ELF-1 (cell line): ENCODE measurements around the gene FUNDC2.
A peak's percentile ranks its signal among the peaks of the same experiment; 100 is the strongest.

Experiments used
- DNase-seq: peaks from one replicate; pipeline ENCODE4 v3.0.0-alpha.2; 2016; ENCODE audit warnings: low read depth, low spot score

Gene FUNDC2

DNA sequence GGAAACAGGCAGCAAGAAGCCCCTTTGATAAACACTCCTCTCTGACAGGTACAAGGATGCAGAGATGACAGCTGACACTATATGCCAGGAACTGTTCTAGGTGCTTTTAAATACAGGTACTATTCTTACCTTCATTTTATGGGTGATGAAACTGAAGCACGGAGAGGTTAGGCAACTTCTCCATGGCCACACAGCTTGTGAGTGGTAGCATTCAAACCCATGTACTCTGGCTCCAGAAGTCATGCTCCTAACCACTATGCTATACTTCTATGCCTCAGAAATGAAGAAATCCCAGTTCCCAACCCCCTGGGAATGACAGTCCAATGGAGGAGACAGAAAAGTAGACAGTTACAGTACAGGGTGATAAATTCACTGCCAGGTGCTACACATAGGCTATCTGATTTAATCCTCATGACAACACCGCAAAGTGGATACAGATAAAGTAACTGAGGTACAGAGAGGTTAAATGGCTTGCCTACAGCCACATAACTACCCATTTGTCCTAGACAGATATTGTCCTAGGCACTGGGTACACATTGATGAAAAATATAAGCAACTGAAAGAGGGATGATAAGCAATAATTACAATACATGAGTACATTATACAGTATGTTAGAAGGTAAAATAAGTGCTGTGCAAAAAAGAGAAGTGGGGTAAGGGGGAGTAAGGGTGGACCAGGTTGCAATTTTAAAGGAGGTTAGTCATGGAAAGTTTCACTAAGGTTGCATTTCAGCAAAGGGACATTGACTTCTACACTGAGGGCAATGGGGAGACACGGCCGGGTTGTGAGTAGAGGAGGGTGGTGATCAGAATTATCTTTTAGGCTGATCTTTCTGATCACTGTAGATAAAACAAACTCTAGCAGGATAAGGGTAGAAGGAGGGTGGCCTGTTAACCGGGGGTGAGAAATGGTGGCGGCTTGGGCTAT is 2.5 kb upstream of the FUNDC2 start:
- no peak for DNase-seq

DNA sequence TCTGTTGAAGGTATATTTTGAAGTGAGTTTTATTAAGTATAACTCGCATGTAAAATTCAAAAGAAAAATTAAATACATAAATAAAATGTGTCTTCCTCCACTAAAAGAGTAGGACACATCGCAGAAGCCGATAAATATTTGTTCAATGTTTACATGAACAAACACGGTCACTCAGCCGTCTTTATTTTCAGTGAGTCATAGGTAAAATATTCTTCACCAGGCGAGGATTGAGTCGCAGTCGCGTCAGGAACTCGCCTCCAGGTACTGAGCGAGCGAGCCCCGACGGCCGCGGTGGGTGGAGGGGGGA is 271 bp upstream of the FUNDC2 start:
- DNase-seq, result no peak

DNA sequence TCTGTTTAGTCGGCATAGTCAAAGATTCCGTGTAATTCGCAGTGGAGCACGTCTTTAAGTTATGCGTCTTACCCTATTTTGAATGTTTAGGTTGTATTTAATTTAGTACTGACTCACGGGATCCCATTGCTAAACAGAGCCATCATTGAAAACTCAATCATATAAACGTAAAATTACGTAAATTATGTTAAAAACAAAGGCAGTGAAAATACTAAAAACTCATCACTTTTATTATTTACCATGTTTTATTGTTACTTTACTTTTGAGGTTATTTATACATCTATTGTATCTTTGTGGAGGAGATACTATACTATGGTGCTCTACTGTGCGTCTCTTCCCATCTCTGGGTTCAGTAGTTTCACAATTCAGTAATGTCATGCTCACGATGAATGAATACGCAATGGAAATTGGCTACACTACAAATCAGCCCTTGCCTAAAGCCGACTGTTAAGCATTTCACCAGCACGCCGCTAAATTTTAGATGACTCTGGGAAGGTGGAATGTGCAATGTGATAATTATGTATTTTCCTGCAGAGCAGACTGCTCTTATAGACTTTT is 944 bp downstream of the FUNDC2 start:
- DNase-seq, result peak; percentile 4

DNA sequence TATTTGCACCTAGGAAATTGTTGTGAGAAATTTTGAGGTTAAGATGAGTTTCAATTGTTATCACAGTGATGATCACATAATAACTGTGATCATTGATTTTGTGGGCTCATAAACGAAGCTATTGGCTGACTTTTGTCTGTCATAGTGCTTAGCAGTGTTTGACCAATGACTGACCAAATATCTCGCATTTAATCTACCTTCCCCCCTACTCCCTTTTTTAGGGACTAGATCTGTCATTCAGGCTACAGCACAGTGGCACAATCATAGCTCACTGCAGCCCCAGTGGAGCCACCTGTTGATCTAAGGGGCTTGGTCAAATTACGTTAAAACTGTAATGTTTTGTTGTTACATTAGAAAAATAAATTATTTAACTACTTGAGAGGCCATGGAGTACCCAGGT is 1.5 kb downstream of the FUNDC2 start:
- DNase-seq, result no peak

DNA sequence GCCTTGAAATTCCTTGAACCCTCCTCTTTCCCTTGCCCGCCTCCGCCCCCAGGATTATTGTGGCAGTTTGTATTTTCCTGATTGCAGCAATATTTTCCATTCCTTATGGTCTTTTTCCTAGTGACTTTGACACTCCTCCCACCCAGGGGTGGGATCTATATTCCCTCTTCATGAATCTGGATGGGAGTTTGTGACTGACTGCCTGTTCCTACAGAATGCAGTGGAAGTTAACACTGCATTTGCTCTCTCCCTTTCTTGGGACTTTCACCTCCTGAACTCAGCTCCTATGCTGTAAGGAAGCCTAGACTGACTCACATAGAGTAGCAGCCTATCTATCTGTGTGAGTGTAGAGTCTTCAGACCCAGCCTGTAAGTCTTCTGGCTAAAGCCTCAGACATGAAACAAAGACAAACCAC is 2.2 kb downstream of the FUNDC2 start:
- DNase-seq, result no peak

DNA sequence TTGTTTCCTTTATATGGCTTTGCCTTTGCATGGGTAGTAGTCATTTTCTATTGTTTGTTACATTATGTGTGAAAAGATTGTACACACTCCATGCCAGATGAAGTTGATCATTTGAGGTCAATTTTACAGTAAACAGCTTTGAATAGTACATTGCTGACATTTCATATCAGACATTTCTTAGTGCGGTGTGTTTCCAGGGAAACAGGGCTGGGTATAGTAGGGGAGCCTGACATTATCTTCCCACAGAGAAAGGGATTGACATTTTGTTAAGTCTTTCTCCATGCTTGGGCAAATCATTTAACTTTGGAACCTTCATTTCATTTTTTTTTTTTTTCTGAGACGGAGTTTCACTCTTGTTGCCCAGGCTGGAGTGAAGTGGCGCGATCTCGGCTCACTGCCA is 5.0 kb downstream of the FUNDC2 start:
- no peak for DNase-seq

DNA sequence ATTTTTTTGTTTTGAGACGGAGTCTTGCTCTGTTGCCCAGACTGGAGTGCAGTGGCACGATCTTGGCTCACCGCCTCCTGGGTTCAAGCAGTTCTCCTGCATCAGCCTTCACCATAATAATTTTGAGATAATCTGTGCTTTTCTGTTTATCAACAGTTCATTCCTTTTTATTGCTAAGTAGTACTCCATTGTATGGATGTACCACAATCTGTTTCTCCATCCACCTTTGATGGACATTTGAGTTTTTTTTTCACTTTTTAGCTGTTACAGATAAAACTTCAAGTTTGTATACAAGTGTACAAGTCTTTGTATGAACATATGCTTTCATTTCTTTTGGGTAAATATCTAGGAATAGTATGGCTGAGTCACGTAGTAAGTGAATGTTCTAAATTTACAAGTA is 9.0 kb downstream of the FUNDC2 start:
- DNase-seq, result no peak

DNA sequence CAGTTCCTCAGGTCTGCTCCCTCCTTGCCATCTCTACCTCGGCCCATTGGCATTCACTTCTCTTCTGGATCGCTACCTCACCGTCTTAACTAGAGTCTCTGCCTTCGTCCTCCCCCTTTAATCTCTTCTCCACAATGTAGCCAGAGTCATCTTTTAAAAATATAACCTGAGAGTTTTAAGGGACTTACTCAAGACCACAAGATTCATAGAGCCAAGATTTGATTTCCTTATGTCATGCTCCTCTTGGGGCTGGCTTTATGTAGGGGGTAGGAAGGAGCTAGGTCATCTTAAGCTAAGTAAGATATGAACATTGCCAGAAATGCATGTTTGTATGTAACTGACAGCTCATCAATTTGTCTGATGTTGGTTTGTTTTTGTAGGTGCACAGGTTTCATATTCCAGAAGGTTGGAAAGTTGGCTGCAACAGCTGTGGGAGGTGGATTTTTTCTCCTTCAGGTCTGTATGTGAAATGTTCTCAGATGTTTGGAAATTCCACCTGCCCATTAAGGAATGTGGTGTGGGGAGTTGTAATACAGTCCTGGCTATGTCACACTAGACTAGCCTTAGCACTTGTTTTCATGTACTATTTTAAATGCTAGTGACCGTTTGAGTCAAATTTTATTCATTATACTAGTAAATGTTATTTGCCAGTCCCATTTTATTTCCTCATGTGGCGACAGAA is 19.6 kb downstream of the FUNDC2 start:
- no peak for DNase-seq

DNA sequence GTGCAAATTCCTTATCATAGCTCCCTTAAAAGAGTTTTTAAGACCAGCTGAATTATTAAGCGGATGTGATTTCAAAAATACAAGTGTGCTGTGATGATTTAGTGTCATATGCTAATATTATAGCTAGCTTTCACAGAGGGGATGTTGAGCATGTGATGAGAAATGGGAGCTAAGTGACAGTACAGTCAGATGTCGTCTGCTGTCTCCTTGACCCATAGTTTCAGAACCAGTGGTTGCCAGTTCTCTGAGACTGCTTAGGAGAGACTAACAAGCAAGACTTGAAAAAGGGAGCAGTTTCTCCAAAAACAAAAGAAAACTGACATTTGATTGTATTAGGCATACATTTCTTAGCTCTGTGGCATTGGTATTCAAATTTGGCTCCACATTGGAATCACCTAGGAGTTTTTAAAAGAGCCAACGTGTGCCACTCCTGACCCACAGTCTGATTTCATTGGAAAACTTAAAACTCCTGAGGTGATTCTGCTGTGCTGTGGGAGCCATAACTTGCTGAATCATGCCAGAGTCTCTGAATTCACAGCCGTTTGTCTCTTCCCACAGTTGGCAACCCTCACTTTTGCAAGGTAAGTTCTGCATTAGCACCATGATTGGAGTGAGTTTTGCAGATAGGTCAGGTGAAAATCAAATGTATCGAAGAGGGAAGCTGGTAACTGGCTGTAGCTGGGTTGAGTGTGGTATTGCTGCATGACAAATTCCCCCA is 20.3 kb downstream of the FUNDC2 start:
- DNase-seq, result no peak

DNA sequence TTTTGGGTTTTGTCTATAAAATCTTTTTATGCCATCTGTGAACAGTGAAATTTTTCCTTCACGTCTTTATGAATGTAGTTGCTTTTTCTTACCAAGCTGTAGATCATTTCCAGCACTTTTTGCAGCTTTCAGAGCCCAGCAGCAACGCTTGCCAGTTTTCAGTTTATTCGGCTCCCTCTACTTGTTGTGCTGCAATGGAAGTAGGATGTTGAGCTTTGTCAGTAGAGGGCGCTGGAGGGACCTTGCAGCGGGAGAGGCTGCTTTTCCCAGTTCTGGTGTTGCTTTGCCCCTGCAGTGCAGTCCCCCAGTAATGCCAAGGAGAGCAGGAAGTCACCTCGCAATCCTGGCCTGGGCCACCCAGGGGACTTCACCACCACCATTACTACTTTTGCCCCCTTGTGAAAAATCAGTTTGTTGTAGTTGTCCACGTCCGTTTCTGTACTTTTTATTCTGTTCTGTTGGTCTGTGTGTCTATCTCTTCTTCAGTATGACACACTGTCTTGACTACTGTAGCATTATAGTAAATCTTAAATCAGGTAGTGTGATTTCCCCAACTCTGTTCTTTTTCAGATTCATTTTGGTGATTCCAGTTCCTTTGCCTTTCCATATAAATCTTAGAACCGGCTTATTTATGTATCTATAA is 22.5 kb downstream of the FUNDC2 start:
- DNase-seq, result peak; percentile 81

DNA sequence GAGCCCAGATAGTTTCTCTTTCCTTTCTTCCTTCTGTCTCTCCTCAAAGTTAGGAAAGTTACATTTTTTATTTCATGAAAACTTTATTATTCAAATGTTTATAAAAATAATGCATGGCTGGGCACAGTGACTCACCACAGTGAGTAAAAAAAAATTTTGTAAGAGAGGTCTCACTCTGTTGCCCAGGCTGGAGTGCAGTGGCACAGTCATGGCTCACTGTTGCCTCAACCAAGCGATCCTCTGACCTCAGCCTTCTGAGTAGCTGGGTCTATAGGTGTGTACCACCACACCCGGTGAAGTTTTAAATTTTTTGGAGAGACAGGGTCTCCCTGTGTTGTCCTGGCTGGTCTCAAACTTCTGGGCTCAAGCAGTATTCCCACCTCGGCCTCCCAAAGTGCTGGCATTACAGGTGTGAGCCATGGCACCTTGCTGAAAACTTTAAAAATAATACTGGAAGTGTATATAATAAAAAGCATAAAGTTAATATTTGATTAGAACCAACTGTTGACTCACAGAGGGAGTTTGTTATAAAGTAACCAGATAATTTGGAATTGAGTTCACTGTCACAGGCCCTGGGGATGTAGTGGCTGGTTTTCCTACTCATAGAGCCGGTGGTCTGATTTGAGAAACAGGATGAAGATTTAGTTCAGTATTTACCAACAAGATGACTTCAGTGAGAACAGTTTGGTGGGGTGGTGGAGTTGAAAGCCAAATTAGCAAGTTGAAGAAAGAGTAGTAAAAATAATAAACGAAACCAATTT is 26.3 kb downstream of the FUNDC2 start:
- no peak for DNase-seq

DNA sequence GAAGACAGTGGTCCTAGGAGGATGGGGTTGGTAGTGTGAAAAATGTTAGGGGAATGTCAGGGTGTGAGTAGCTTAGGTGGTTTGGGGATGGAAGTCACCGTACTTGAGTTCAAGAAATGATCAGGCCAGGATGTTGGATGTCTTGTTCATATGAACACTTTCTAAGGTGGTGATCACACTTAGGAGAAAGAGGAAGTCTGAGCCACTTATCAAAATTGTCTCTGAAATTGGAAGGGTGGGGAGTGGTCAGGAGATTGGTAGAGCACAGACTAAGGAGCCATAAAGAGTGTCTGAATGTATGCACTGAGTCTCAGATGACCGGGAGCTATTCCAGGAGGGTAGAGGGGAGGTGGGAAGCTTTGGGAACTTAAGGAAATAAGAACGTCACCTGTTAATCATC is 27.0 kb downstream of the FUNDC2 start:
- DNase-seq, result no peak

DNA sequence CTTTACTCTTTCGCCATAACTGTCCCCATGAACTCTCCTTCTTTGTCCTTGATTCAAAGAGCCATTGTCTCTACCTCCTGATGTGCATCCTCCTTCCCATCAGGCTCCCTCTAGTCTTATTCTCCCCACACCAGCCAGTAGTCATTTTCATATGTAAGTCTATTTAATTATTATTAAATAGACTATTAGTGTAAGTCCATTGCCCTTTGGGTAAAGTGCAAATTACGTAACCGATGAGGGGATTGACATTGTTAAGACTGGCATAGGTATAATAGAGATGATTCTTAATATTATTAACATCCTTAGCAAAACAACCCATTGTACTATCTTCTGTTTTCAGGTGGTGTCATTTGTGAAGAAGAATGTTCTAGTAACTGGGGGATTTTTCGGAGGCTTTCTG is 27.6 kb downstream of the FUNDC2 start:
- no peak for DNase-seq

DNA sequence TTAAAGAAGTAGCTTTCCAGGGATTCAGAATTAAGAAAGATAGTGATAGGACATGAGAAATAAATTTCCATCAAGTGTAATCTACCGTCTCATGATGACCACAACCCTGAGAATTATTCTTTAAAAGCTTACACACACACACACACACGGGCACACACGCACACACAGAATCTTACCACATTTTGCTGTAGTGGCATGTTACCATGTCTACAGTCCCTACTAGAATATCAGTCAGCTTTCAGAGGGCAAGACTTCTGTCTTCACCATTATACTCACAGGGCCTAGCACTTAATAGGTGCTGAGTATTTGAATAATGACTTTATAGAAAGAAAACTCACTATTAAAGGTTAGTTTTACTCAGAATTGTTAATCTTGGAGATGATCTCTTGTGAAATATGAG is 28.9 kb downstream of the FUNDC2 start:
- DNase-seq, result no peak

DNA sequence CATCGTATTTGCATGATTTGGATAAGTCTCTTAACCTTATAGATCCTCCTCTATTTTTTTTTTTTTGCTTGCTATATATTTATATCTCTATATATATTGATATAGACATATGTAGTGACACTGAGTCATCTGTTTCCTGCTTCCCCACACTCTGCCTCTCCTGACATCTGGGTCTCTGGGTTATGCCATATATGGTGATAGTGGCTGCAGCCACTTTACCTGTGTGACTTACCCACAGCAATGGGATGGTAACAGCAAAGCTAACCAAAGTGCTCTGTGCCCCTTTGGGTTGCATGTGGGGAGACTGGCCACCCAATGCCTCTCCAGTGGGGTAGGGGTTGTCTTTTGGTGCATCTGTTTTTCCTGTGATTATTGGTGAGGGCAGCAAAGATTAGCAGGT is 29.8 kb downstream of the FUNDC2 start:
- no peak for DNase-seq

DNA sequence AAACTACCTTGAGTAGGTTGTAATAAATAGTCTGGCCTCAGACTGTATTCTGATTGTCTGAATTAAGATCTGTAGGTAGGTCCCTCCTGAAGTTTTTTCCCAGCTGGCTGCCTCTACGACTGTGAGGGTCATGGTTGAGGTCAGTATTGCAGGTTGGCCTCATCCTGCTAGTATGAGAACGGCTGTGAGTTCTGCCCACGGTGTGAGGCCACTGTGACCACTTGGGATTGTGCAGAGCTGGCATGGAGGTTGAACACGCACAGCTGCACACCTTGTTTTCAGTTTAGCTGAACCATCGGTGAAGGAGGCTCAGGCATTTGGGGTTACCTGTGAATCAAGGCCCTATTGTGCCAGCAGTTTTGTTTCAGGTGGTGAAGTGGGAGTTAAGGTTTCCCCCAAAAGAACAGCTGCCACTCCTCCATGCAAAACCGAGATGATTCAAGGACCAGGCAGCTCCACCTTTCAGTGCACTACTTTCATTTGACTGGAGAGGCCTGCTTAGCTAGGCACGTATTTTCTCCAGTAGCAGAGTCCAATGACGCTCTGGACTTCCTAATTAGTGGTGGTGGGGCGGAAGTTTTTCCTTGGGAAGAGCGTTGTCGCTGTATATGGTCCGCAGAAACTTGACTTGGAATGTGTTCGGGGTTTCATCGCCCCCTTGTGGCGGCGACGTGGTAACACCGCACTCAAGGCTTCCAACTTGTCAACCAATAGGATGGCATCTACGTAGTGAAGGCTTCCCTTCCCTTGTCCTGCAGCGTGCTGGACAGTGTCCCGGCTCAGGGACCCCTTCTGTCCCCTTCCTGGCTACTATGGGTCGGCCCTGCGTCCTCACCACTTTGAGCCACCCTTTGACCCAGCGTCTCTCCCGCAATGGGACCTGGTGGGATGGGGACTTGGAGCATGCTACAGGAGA is 30.5 kb downstream of the FUNDC2 start:
- peak; percentile 97 for DNase-seq

DNA sequence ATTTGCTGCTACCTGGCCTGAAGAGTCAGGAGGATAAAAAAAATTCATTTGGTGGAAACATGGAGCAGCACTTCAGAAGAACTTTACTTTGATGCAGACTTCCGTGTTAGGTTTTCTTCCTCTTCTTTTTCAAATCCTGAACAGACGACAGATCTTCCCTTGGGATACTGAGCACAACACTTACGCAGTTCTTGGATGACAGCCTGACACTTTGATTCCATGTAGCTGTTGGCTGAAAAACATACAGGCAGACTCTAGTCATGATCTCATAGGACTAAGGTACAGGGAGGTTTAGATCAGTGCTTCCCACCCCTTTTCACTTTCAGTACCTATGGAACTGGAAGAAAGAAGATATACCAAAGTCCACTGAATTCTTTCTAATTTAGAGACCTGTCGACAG is 35.1 kb downstream of the FUNDC2 start:
- DNase-seq, result no peak

DNA sequence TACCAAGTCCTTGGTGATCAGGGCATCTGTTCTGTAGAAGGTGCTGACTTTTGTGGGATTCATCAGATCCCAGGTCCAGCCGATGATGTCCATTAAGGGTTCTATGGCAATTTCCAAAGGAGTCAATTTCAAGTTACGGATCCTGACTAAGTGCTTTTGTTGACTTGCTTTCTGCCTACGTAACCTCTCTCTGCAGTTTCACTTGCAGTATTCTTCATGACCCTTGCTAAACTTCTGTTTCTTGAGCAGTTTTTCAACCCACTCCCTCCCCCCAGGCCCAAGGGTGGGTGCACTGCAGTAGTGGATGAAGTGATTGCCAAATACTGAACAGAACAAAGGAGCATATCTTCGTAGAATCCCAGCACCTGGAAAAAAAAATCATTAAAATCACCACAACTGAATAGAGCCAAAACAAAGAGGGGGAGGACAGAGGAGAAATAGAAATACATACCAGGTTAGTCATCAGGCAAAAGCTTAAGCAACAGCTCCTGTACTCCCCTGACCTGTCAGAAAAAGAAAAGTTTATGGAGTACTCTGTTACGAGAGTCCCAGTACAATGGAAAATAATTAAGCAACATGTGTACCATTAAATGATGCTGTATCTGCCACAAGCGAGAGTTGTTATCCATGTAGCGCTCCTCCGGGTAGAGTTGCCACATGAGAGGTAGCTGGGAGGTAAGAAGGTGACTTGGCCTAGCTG is 38.5 kb downstream of the FUNDC2 start:
- DNase-seq, result no peak

DNA sequence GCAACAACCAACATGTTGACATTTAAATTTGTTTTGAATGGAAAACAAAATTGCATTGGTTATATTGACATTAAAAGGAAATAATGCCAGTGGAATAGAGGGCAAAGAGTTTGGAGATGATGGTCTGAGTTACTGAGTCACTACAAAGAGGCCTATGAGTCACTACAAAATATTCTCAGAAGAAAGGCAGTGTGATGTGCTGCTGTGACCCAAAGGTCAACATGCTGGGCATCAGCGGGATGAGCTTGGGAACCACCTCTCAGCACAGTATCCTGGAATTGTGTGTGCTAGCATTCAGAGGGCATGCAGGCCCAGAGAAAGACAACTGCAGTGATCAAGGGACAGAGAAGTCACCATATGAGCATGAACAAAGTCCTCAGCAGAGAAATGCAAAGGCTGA is 41.5 kb downstream of the FUNDC2 start:
- DNase-seq, result no peak
